Measurements from ENCODE around the gene DLG2.

The DLG2 gene

GRCh38 chr11:83826078-83826477, 1801.1 kb downstream of the DLG2 start:
- no peaks in the 10 kb centered on the region for H3K27me3 ChIP-seq (ENCODE audit: insufficient read depth, low read length)
- H3K9me3 ChIP-seq (ENCODE audit: low read length): no peaks in the 10 kb centered on the region
- no peaks in the 10 kb centered on the region for H3K36me3 ChIP-seq (ENCODE audit: insufficient read depth, low read length)
- H4K20me1 ChIP-seq (ENCODE audit: insufficient read depth, low read length): no peaks in the 10 kb centered on the region
- H3K79me2 ChIP-seq (ENCODE audit: insufficient read depth, low read length): no peaks in the 10 kb centered on the region
- H3F3A ChIP-seq (ENCODE audit: insufficient read depth, low read length): no peaks in the 10 kb centered on the region
- H3K9ac ChIP-seq (ENCODE audit: low read length): no peak overlapping the region
- H3K27ac ChIP-seq (ENCODE audit: low read depth, low read length, poor library complexity, severe bottlenecking): no peak overlapping the region
- TF ChIP-seq CTCF (IDR thresholded peaks at IDR 0.05; ENCODE audit: low read length): no peak
- no peak overlapping the region for H3K4me3 ChIP-seq (ENCODE audit: low read depth, low read length, poor library complexity, severe bottlenecking)
- H3K4me2 ChIP-seq (ENCODE audit: low read length): no peak overlapping the region
- no peaks in the 10 kb centered on the region for H3K9me2 ChIP-seq (ENCODE audit: low read depth, low read length)
- H2AFZ ChIP-seq (ENCODE audit: low read length): no peak overlapping the region
- H3K4me1 ChIP-seq (ENCODE audit: insufficient read depth, low read length, severe bottlenecking): peaks cover 3% of the 10 kb centered on the region

- no peak overlapping the region for H2AFZ ChIP-seq (ENCODE audit: low read length)
- no peaks in the 10 kb centered on the region for H3K27me3 ChIP-seq (ENCODE audit: insufficient read depth, low read length)
Observed at GRCh38 chr11:83823461-83824025, 1803.6 kb downstream of the DLG2 start.

GRCh38 chr11:83819931-83820549, 1807.1 kb downstream of the DLG2 start:
- TF ChIP-seq EZH2 (IDR thresholded peaks at IDR 0.05; ENCODE audit: borderline replicate concordance, low read length): no peak
- peak; percentile 63 for TF ChIP-seq CTCF (IDR thresholded peaks at IDR 0.05; ENCODE audit: low read length)
- no peaks in the 10 kb centered on the region for H4K20me1 ChIP-seq (ENCODE audit: insufficient read depth, low read length)
- no peak overlapping the region for H3K4me2 ChIP-seq (ENCODE audit: low read length)
- no peaks in the 10 kb centered on the region for H3F3A ChIP-seq (ENCODE audit: insufficient read depth, low read length)
- no peak overlapping the region for H3K9ac ChIP-seq (ENCODE audit: low read length)
- H3K4me1 ChIP-seq (ENCODE audit: insufficient read depth, low read length, severe bottlenecking): no peaks in the 10 kb centered on the region
- no peaks in the 10 kb centered on the region for H3K79me2 ChIP-seq (ENCODE audit: insufficient read depth, low read length)
- H3K27ac ChIP-seq (ENCODE audit: low read depth, low read length, poor library complexity, severe bottlenecking): no peak overlapping the region
- H3K9me2 ChIP-seq (ENCODE audit: low read depth, low read length): no peaks in the 10 kb centered on the region
- H3K36me3 ChIP-seq (ENCODE audit: insufficient read depth, low read length): no peaks in the 10 kb centered on the region
- no peak overlapping the region for H2AFZ ChIP-seq (ENCODE audit: low read length)
- H3K4me3 ChIP-seq (ENCODE audit: low read depth, low read length, poor library complexity, severe bottlenecking): no peak overlapping the region
- H3K9me3 ChIP-seq (ENCODE audit: low read length): no peaks in the 10 kb centered on the region
- no peaks in the 10 kb centered on the region for H3K27me3 ChIP-seq (ENCODE audit: insufficient read depth, low read length)

More at GRCh38 chr11:83823461-83824025, 1803.6 kb downstream of the DLG2 start:
- Histone ChIP-seq H3K9me3 (ENCODE audit: low read length) (no peaks in the 10 kb centered on the region), H3F3A (ENCODE audit: insufficient read depth, low read length) (no peaks in the 10 kb centered on the region), H3K79me2 (ENCODE audit: insufficient read depth, low read length) (no peaks in the 10 kb centered on the region), H3K27ac (ENCODE audit: low read depth, low read length, poor library complexity, severe bottlenecking) (no peak overlapping the region), H3K4me3 (ENCODE audit: low read depth, low read length, poor library complexity, severe bottlenecking) (no peak overlapping the region), H3K9me2 (ENCODE audit: low read depth, low read length) (no peaks in the 10 kb centered on the region), H3K4me2 (ENCODE audit: low read length) (no peak overlapping the region), H3K9ac (ENCODE audit: low read length) (no peak overlapping the region), H4K20me1 (ENCODE audit: insufficient read depth, low read length) (no peaks in the 10 kb centered on the region), H3K36me3 (ENCODE audit: insufficient read depth, low read length) (no peaks in the 10 kb centered on the region), H3K4me1 (ENCODE audit: insufficient read depth, low read length, severe bottlenecking) (peaks cover 3% of the 10 kb centered on the region)
- no peak for TF ChIP-seq CTCF (IDR thresholded peaks at IDR 0.05; ENCODE audit: low read length)
- no peak for TF ChIP-seq EZH2 (IDR thresholded peaks at IDR 0.05; ENCODE audit: borderline replicate concordance, low read length)

Data from OCI-LY1 (cell line).